Neural cell (in vitro differentiated cells): Measurements from ENCODE around the gene NTF3. TPM values are rescaled to one million over a fixed set of nuclear protein-coding genes. Genes with fewer than 3 reads are reported as not detected.

ENCODE experiments used
- H2AFZ ChIP-seq: fragments of 200-600, 300-800 bp; sonication (generic), shearing (Covaris generic); 2 replicates; pipeline ENCODE4 v1.6.0; 2014; ENCODE audit warnings: low read depth, mild to moderate bottlenecking, antibody characterized with exemption, low read length, moderate library complexity
- H3F3A ChIP-seq: fragments of 200-600 bp; shearing (Covaris generic); 2 replicates; pipeline ENCODE4 v1.6.1; 2016; ENCODE audit warnings: mild to moderate bottlenecking, moderate library complexity, mixed read lengths, antibody characterized with exemption, low read length; ENCODE audit not compliant: insufficient read depth, poor library complexity, severe bottlenecking
- H3K27ac ChIP-seq: fragments of 200-600, 300-800 bp; sonication (generic), shearing (Covaris generic); 2 replicates; pipeline ENCODE4 v1.5.1; 2014; ENCODE audit warnings: mild to moderate bottlenecking, low read length, moderate library complexity
- H3K27me3 ChIP-seq: fragments of 300-800, 200-600 bp; sonication (generic), shearing (Covaris generic); 2 replicates; pipeline ENCODE4 v1.6.0; 2014; ENCODE audit warnings: mild to moderate bottlenecking, low read depth, low read length, moderate library complexity; ENCODE audit not compliant: insufficient read depth
- H3K36me3 ChIP-seq: fragments of 300-800, 200-600 bp; sonication (generic), shearing (Covaris generic); 2 replicates; pipeline ENCODE4 v1.5.1; 2014; ENCODE audit warnings: mild to moderate bottlenecking, antibody characterized with exemption, low read length, moderate library complexity; ENCODE audit not compliant: insufficient read depth
- H3K4me2 ChIP-seq: fragments of 300-800, 200-600 bp; sonication (generic), shearing (Covaris generic); 2 replicates; pipeline ENCODE4 v1.6.0; 2014; ENCODE audit warnings: mild to moderate bottlenecking, low read length
- H3K4me3 ChIP-seq: fragments of 300-800, 200-600 bp; sonication (generic), shearing (Covaris generic); 2 replicates; pipeline ENCODE4 v1.5.1; 2014; ENCODE audit warnings: mild to moderate bottlenecking, low read length, moderate library complexity
- H3K79me2 ChIP-seq: fragments of 200-600 bp; shearing (Covaris generic); replicated peaks from 2 replicates; pipeline ENCODE4 v1.6.0; 2014; ENCODE audit warnings: mild to moderate bottlenecking, low read length, moderate library complexity; ENCODE audit not compliant: insufficient read depth
- H3K9ac ChIP-seq: fragments of 300-800, 200-600 bp; sonication (generic), shearing (Covaris generic); 2 replicates; pipeline ENCODE4 v1.6.1; 2016; ENCODE audit warnings: mild to moderate bottlenecking, low read length, mixed read lengths
- H3K9me2 ChIP-seq: fragments of 200-600 bp; shearing (Covaris generic); 2 replicates; pipeline ENCODE4 v1.6.1; 2016; ENCODE audit warnings: mild to moderate bottlenecking, low read length, mixed read lengths; ENCODE audit not compliant: insufficient read depth
- H3K9me3 ChIP-seq: fragments of 200-600, 300-800 bp; sonication (generic), shearing (Covaris generic); 2 replicates; pipeline ENCODE4 v1.6.1; 2016; ENCODE audit warnings: mild to moderate bottlenecking, mixed run types, low read length, moderate library complexity, mixed read lengths
- H4K20me1 ChIP-seq: fragments of 200-600 bp; shearing (Covaris generic); 2 replicates; pipeline ENCODE4 v1.6.1; 2016; ENCODE audit warnings: mild to moderate bottlenecking, mixed run types; ENCODE audit not compliant: insufficient read depth
- CTCF ChIP-seq: fragments of 450-650 bp; IDR thresholded peaks from 2 replicates; pipeline ENCODE4 v1.5.1; 2014; ENCODE audit warnings: antibody characterized with exemption, mild to moderate bottlenecking, moderate library complexity; ENCODE audit not compliant: poor library complexity, severe bottlenecking
- EP300 ChIP-seq: fragments of 450-650 bp; conservative IDR thresholded peaks from 2 replicates; pipeline ENCODE4 v1.6.1; 2014; ENCODE audit warnings: antibody characterized with exemption, mild to moderate bottlenecking, moderate library complexity; ENCODE audit not compliant: poor library complexity, severe bottlenecking
- EZH2 ChIP-seq: fragments of 200-600, 300-800 bp; shearing (Covaris generic), sonication (generic); IDR thresholded peaks from 2 replicates; pipeline ENCODE4 v1.6.1; 2014; ENCODE audit warnings: antibody characterized with exemption, low read length, borderline replicate concordance, mild to moderate bottlenecking; ENCODE audit not compliant: insufficient read depth, poor library complexity, severe bottlenecking
- MXI1 ChIP-seq: fragments of 450-650 bp; conservative IDR thresholded peaks from 2 replicates; pipeline ENCODE4 v1.6.1; 2014; ENCODE audit warnings: antibody characterized with exemption, mild to moderate bottlenecking; ENCODE audit not compliant: poor library complexity, severe bottlenecking
- POLR2AphosphoS5 ChIP-seq: IDR thresholded peaks from 2 replicates; pipeline ENCODE4 v1.6.1; 2012
- RAD21 ChIP-seq: fragments of 450-650 bp; conservative IDR thresholded peaks from 2 replicates; pipeline ENCODE4 v1.6.1; 2014; ENCODE audit warnings: antibody characterized with exemption, mild to moderate bottlenecking, moderate library complexity
- SMC3 ChIP-seq: fragments of 450-650 bp; conservative IDR thresholded peaks from 2 replicates; pipeline ENCODE4 v1.6.1; 2014; ENCODE audit warnings: antibody characterized with exemption, mild to moderate bottlenecking, moderate library complexity; ENCODE audit not compliant: poor library complexity
- TAF1 ChIP-seq: IDR thresholded peaks from 2 replicates; pipeline ENCODE4 v1.6.1; 2012; ENCODE audit warnings: low read depth
- polyA plus RNA-seq: library from polyadenylated mRNA; depleted of rRNA; stranded (reverse); fragments of >200 nt; gene quantifications from 2 replicates; pipeline ENCODE4 v1.2.3, GENCODE V29; 2014
- TF ChIP-seq, protein P1 (sequence below): IDR thresholded peaks from 2 replicates; pipeline ENCODE4 v1.6.1; 2012; ENCODE audit warnings: borderline replicate concordance

The NTF3 gene
- polyA plus RNA-seq, 1 donor from 2014 or later = not detected

DNA sequence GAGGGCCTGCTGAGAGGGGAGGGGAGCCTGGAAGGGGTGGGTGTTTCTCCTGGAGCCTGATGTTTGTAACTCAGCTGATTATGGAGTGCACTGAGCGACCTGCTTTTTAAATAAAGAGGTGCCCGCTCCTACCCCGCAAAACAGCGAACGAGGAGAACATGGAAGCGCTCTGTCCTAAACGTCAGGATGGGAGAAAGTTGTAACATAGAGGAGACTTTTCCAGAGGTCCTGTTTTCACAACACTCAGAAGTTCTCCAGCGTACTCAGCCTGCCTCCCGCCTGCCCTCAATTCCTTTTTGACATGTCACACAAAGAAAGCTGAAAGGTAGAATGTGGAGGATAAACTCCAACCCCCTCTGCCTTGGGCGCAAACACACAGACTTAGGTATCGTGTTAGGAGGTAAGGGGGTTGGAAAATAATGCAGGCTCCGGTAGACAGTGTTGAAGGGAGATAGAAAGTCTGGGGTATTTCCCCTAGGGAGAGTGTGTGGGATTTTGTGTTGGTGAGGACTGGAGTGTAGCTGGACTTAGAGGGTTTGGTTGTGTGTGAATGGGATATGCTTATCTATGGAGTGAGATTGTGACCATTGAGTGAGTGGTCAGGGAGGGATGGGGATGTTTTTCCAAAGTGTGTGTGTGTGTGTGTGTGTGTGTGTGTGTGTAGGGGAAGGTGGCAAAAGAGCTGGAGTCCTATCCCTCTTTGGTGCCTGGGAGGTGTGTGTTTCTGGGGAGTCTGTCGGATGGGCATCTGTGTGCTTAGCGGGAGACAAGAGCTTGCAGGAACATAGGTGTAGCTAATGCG is 2.1 kb downstream of the NTF3 start (continued):
- no peak for TF ChIP-seq POLR2AphosphoS5

DNA sequence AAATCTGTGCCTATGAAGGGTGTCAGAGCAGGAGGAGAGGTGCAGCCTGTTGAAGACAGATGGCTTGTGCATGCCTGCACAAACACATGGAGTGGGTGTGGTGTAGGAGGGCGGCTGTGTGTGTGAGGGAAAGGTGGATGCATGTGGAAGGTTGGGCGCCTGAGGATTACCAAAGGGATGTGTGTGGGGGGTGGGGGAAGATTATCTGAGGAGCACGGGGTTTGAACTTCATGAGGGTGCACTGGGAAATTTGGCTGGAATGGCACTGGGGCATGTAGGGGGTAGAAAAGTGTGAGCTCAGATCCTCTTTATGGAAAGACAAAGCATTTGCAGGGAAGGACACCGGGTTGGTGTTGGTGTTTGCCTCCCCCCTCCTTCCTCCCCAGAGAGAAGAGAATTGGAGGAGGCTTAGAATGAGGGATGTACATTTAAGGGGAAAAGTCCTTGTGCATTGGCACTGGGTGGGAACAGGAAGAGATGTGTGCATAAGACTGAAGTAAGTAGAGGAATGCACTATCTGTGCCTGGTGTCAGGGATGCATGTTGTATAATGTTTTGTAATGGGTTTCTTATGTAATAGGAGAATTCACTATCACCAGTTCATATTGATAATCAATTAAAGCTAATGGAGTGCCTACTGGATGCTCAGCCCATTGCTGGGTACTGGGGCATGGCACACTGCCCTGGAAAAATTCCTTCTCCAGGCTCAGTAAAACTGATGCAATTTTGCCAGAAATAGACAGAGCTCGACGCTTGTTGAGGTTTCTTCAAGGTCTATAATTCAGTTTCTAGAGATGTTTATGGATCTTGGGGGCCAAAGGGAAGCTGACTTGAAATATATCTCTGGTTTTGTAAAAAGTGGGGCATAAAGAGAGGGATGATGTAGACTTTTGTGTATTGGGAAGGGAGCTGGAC is 3.0 kb downstream of the NTF3 start:
- Histone ChIP-seq H3K9me2 (no peaks in the 10 kb centered on the region), H3K4me2 (no peak overlapping the region), H3K9me3 (no peaks in the 10 kb centered on the region), H3K27ac (no peak overlapping the region), H2AFZ (no peak overlapping the region), H3K4me3 (no peak overlapping the region), H4K20me1 (no peaks in the 10 kb centered on the region), H3K9ac (no peak overlapping the region), H3K79me2 (no peaks in the 10 kb centered on the region), H3K36me3 (no peaks in the 10 kb centered on the region), H3K27me3 (peaks cover 63% of the 10 kb centered on the region), H3F3A (no peaks in the 10 kb centered on the region)
- no peak for TF ChIP-seq EZH2
- no peak for TF ChIP-seq SMC3
- no peak for TF ChIP-seq RAD21
- TF ChIP-seq CTCF = no peak
- TF ChIP-seq TAF1 = no peak
- TF ChIP-seq, protein P1, sequence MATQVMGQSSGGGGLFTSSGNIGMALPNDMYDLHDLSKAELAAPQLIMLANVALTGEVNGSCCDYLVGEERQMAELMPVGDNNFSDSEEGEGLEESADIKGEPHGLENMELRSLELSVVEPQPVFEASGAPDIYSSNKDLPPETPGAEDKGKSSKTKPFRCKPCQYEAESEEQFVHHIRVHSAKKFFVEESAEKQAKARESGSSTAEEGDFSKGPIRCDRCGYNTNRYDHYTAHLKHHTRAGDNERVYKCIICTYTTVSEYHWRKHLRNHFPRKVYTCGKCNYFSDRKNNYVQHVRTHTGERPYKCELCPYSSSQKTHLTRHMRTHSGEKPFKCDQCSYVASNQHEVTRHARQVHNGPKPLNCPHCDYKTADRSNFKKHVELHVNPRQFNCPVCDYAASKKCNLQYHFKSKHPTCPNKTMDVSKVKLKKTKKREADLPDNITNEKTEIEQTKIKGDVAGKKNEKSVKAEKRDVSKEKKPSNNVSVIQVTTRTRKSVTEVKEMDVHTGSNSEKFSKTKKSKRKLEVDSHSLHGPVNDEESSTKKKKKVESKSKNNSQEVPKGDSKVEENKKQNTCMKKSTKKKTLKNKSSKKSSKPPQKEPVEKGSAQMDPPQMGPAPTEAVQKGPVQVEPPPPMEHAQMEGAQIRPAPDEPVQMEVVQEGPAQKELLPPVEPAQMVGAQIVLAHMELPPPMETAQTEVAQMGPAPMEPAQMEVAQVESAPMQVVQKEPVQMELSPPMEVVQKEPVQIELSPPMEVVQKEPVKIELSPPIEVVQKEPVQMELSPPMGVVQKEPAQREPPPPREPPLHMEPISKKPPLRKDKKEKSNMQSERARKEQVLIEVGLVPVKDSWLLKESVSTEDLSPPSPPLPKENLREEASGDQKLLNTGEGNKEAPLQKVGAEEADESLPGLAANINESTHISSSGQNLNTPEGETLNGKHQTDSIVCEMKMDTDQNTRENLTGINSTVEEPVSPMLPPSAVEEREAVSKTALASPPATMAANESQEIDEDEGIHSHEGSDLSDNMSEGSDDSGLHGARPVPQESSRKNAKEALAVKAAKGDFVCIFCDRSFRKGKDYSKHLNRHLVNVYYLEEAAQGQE = no peak
- TF ChIP-seq EP300 = no peak
- TF ChIP-seq POLR2AphosphoS5 = no peak
- TF ChIP-seq MXI1 = no peak

DNA sequence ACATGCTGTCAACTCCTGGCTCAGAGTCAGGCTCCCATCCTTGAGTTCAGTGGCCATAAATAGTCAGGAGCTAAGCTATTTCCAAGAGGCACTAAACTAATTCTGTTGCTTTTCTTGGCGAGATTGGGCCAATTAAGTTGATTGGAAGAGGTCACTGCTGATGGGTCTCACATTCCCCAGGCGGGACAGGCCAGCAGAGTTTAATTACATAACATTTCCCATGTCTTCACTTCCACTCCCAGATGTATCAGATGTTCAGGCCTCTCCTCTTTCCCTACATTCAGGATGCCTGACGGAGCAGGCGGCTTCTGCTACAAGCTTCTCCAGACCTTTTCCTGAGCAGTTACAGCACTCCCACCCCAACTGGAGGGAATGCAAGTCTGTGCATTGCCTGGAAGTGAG is 5.3 kb downstream of the NTF3 start:
- no peak overlapping the region for H3K4me2 ChIP-seq
- no peaks in the 10 kb centered on the region for H4K20me1 ChIP-seq
- no peaks in the 10 kb centered on the region for H3K9me2 ChIP-seq
- H3K27ac ChIP-seq = no peak overlapping the region
- no peaks in the 10 kb centered on the region for H3F3A ChIP-seq
- no peak overlapping the region for H3K9ac ChIP-seq
- no peaks in the 10 kb centered on the region for H3K9me3 ChIP-seq
- H3K79me2 ChIP-seq = no peaks in the 10 kb centered on the region
- TF ChIP-seq MXI1 = no peak
- no peak for TF ChIP-seq RAD21
- no peak for TF ChIP-seq TAF1
- no peak for TF ChIP-seq SMC3
- no peak for TF ChIP-seq CTCF
- TF ChIP-seq EZH2 = no peak
- no peak for TF ChIP-seq POLR2AphosphoS5
- TF ChIP-seq, protein P1 = no peak
- TF ChIP-seq EP300 = no peak
- H3K4me3 ChIP-seq = no peak overlapping the region
- H3K27me3 ChIP-seq = peaks cover 41% of the 10 kb centered on the region
- H3K36me3 ChIP-seq = no peaks in the 10 kb centered on the region
- H2AFZ ChIP-seq = no peak overlapping the region
